Endodermal cell (in vitro differentiated cells): ENCODE measurements around the gene GNAZ. TPM values are rescaled to one million over a fixed set of nuclear protein-coding genes. Genes with fewer than 3 reads are reported as not detected.

Source experiments
- DNase-seq: peaks from one replicate; pipeline ENCODE4 v3.0.0-alpha.2; 2017
- H3K27ac ChIP-seq: 2 replicates; pipeline ENCODE4 v1.5.1; 2013; ENCODE audit warnings: mild to moderate bottlenecking, low read depth, low read length, moderate library complexity
- H3K27me3 ChIP-seq: 2 replicates; pipeline ENCODE4 v1.6.1; 2013; ENCODE audit warnings: mild to moderate bottlenecking, low read length, moderate library complexity; ENCODE audit not compliant: insufficient read depth, control insufficient read depth, poor library complexity, severe bottlenecking
- H3K36me3 ChIP-seq: 2 replicates; pipeline ENCODE4 v1.7.0; 2013; ENCODE audit warnings: mild to moderate bottlenecking, low read length, moderate library complexity; ENCODE audit not compliant: control insufficient read depth, insufficient read depth
- H3K4me1 ChIP-seq: one replicate; pipeline ENCODE4 v1.7.0; 2013; ENCODE audit warnings: low read length; ENCODE audit not compliant: control insufficient read depth, insufficient read depth
- H3K4me3 ChIP-seq: 2 replicates; pipeline ENCODE4 v1.5.1; 2013; ENCODE audit warnings: mild to moderate bottlenecking, low read length, moderate library complexity
- H3K9ac ChIP-seq: 2 replicates; pipeline ENCODE4 v1.6.1; 2013; ENCODE audit warnings: mild to moderate bottlenecking, low read length, moderate library complexity; ENCODE audit not compliant: poor library complexity, severe bottlenecking; ENCODE audit errors: extremely low read depth
- H3K9me3 ChIP-seq: 2 replicates; pipeline ENCODE4 v1.6.1; 2013; ENCODE audit warnings: mild to moderate bottlenecking, low read length, moderate library complexity; ENCODE audit not compliant: control insufficient read depth
- H3K27ac Mint-ChIP-seq: 2 replicates; pipeline ENCODE4 v1.8.0; 2020; ENCODE audit warnings: mixed read lengths
- H3K27me3 Mint-ChIP-seq: 2 replicates; pipeline ENCODE4 v1.8.0; 2021; ENCODE audit warnings: mild to moderate bottlenecking, mixed read lengths; ENCODE audit not compliant: insufficient read depth
- H3K36me3 Mint-ChIP-seq: 2 replicates; pipeline ENCODE4 v1.8.0; 2020; ENCODE audit warnings: low read depth, mixed read lengths
- H3K4me1 Mint-ChIP-seq: 2 replicates; pipeline ENCODE4 v1.8.0; 2020; ENCODE audit warnings: mixed read lengths
- H3K4me3 Mint-ChIP-seq: 2 replicates; pipeline ENCODE4 v1.8.0; 2020; ENCODE audit warnings: mild to moderate bottlenecking, moderate library complexity, mixed read lengths
- H3K9me3 Mint-ChIP-seq: 2 replicates; pipeline ENCODE4 v1.8.0; 2020; ENCODE audit warnings: mild to moderate bottlenecking, mixed read lengths
- WGBS, 2 experiments: methylation state at CpG; one replicate each; pipeline versions ENCODE4 v1.1.5 to v1.1.7; 2013; ENCODE audit warnings: missing lambda C conversion rate in 2 of 2, mixed read lengths in 1 of 2; ENCODE audit not compliant: insufficient coverage in 1 of 2, insufficient read length in 1 of 2; 5-methylcytosine and 5-hydroxymethylcytosine counted together
- total RNA-seq, 2 donors: library from RNA; stranded (reverse); fragmentation: NEBNext Ultra II Directional in 1 of 2; extraction: Animal tissue kit (Norgen Biotek cat#: 25700) in 1 of 2; gene quantifications; 2 replicates in 1 of 2; 3 replicates in 1 of 2; pipeline ENCODE4 v1.2.1, GENCODE V29; 2021
- TF ChIP-seq, protein P1 (sequence below): fragments of 200-600 bp; sonication (generic); conservative IDR thresholded peaks from 2 replicates; pipeline ENCODE4 v1.5.0; 2021; ENCODE audit warnings: antibody characterized with exemption, mild to moderate bottlenecking

GNAZ gene
- total RNA-seq, 2 donors from 2014 or later: 16.7 to 17.9 TPM

DNA sequence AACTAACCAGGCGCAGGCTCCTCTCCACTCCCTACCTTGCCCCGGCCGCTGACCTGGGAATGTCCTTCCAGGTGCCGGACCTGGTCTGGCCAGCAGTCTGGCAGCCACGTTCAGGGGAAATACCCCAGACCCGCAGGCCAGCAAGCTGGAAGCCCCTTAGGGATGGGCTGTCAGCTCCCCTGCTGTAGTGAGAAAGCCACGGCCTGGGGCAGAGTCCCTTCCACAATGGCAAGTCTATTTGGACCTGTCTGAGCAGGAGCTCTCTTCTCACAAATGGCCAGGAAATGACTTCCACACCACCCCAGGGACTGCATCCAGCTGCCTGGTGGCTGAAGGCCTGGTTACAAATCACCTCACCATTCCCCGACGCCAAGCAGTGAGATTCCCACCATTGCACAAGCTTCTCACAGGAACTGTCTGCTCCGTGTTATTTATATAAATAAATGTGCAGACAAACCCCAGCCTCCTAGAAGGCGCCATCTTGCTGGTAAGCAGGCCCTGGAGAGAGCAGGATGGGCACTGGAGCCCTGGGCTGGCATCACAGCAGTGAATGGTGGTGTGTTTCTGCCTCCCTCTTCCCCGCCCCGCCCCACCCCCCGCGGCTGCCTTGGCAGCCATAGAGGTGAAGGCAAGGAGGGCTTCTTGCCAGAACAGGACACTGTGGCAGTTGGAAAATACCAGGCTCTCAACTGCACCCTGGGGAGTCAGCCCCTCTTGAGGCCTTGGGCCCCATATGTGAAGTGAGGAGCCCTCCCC is 47.8 kb downstream of the GNAZ start:
- H3K27me3 Mint-ChIP-seq: no peaks in the 10 kb centered on the region
- WGBS, 2 experiments: 84 to 95% methylated on average over 8 to 15 of the region's 15 CpGs

DNA sequence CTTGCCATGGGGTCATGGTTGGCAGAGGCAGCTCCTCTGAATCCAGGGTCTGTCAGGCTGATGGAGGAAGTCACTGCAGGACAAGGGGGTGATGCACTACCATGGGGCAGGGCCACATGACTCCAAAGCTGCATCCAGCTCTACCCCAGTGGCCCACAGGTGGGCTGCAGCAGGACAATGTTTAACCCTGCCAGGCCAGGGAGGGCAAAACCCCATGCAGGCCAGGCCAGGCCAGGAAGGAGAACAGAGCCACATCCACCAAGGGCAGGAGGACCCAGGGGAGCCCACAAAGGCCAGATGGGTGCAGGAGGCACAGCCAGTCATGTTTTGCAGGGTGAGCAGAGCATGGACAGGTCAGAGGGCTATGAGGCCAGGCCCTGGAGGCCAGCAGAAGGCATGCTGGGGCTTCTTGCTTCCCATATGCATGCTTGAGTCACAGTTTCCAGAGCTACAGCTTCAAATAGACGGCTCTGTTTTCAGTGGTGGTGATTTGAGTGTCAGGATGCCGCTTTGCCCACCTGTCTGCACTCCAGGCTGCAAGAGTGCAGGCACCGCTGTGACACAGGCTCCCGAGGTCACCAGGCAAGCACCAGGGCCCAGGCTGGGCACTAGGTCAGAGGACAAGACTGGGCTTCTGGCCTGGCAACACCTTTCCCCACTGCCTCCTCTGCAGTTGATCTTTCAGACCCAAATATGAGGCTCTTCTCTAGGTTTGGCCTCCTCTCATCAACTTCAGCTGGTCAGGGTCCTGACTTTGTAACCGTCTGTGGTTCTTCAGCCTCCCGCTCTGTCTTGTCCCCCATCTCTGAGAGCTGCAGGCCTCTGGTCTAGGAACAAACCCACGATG is 48.6 kb downstream of the GNAZ start:
- Mint-ChIP-seq H3K4me3 (no peak overlapping the region), H3K27me3 (no peaks in the 10 kb centered on the region), H3K9me3 (no peaks in the 10 kb centered on the region), H3K27ac (no peak overlapping the region), H3K4me1 (no peaks in the 10 kb centered on the region), H3K36me3 (no peaks in the 10 kb centered on the region)
- TF ChIP-seq, protein P1, sequence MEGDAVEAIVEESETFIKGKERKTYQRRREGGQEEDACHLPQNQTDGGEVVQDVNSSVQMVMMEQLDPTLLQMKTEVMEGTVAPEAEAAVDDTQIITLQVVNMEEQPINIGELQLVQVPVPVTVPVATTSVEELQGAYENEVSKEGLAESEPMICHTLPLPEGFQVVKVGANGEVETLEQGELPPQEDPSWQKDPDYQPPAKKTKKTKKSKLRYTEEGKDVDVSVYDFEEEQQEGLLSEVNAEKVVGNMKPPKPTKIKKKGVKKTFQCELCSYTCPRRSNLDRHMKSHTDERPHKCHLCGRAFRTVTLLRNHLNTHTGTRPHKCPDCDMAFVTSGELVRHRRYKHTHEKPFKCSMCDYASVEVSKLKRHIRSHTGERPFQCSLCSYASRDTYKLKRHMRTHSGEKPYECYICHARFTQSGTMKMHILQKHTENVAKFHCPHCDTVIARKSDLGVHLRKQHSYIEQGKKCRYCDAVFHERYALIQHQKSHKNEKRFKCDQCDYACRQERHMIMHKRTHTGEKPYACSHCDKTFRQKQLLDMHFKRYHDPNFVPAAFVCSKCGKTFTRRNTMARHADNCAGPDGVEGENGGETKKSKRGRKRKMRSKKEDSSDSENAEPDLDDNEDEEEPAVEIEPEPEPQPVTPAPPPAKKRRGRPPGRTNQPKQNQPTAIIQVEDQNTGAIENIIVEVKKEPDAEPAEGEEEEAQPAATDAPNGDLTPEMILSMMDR: no peak
- DNase-seq: no peak
- H3K27ac ChIP-seq: no peak overlapping the region
- no peaks in the 10 kb centered on the region for H3K9me3 ChIP-seq
- no peaks in the 10 kb centered on the region for H3K36me3 ChIP-seq
- no peak overlapping the region for H3K9ac ChIP-seq
- no peaks in the 10 kb centered on the region for H3K4me1 ChIP-seq
- H3K4me3 ChIP-seq: no peak overlapping the region
- 86 to 95% methylated on average over 4 to 7 of the region's 7 CpGs for WGBS, 2 experiments
- H3K27me3 ChIP-seq: no peaks in the 10 kb centered on the region

More for the DNA sequence above, 47.8 kb downstream of the GNAZ start:
- Histone ChIP-seq H3K27ac (peak overlapping the region; percentile 44), H3K9me3 (no peaks in the 10 kb centered on the region), H3K4me1 (no peaks in the 10 kb centered on the region), H3K36me3 (no peaks in the 10 kb centered on the region), H3K9ac (no peak overlapping the region), H3K4me3 (no peak overlapping the region), H3K27me3 (no peaks in the 10 kb centered on the region)
- DNase-seq: no peak
- no peak overlapping the region for H3K4me3 Mint-ChIP-seq
- H3K36me3 Mint-ChIP-seq: no peaks in the 10 kb centered on the region
- H3K4me1 Mint-ChIP-seq: no peaks in the 10 kb centered on the region
- no peaks in the 10 kb centered on the region for H3K9me3 Mint-ChIP-seq
- TF ChIP-seq, protein P1: no peak
- H3K27ac Mint-ChIP-seq: no peak overlapping the region

DNA sequence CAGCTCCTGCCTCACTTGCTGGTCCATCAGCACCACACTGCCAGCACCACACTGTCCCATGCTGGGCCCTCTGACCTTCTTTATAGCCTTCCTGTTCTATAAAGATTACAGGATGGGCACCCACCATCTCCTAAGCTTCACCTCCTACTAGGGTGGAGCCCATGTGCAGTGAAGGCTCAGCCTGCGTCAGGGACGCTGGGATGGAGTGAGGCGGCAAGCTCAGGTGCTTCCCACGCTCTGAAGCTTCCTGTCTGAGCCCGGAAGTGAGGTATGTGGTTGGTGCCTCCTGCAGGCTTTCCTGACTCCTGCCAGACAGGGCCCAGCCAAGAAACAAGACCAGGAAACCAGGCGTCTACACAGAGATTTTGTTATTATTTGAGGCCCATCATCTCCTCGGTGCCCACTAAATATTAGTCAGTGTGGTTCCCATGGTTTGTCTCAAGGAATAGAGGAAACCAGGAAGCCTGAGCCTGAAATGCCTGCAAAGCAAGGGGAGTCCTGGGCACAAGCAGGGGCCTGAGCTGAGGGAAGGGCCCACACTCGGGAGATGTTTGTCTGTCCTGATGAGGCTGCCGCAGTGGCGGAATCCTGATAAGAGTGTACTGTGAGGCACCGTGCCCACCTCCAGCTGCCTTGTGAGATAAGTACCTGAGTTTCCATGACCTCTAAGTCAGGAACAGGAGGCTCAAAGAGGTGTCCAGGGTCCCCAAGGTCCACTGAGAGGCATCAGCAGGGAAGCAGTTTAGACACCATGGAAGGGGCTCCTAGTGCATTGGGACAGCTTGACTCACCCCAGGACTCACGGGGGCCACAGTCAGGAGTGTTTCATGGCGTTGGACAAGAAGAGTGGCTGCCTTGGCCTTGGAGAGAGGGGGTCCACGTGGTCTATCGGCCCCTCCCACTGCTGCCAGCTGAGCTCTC is 49.4 kb downstream of the GNAZ start:
- Mint-ChIP-seq H3K4me3 (no peak overlapping the region), H3K9me3 (no peaks in the 10 kb centered on the region), H3K27me3 (no peaks in the 10 kb centered on the region), H3K27ac (peak overlapping the region; percentile 64), H3K36me3 (no peaks in the 10 kb centered on the region), H3K4me1 (no peaks in the 10 kb centered on the region)
- H3K27ac ChIP-seq: no peak overlapping the region
- no peaks in the 10 kb centered on the region for H3K4me1 ChIP-seq
- H3K27me3 ChIP-seq: no peaks in the 10 kb centered on the region
- no peaks in the 10 kb centered on the region for H3K36me3 ChIP-seq
- no peak overlapping the region for H3K4me3 ChIP-seq
- TF ChIP-seq, protein P1: peak; percentile 48
- no peak overlapping the region for H3K9ac ChIP-seq
- no peak for DNase-seq
- 89 to 90% methylated on average over 11 to 15 of the region's 15 CpGs for WGBS, 2 experiments
- H3K9me3 ChIP-seq: no peaks in the 10 kb centered on the region
